HFFc6 (cell line): Measurements from ENCODE around the gene RASA3. TPM values are rescaled to one million over a fixed set of nuclear protein-coding genes. Genes with fewer than 3 reads are reported as not detected.

Experiments used
- DNase-seq: peaks from one replicate; pipeline ENCODE4 v3.0.0-alpha.2; 2018
- H3K27ac Mint-ChIP-seq: 2 replicates; pipeline ENCODE4 v1.8.0; 2020; ENCODE audit warnings: mild to moderate bottlenecking, mixed read lengths
- H3K27me3 Mint-ChIP-seq: 2 replicates; pipeline ENCODE4 v1.8.0; 2021; ENCODE audit warnings: mild to moderate bottlenecking, moderate library complexity, mixed read lengths; ENCODE audit not compliant: insufficient read depth
- H3K36me3 Mint-ChIP-seq: 2 replicates; pipeline ENCODE4 v1.8.0; 2021; ENCODE audit warnings: low read depth, mixed read lengths
- H3K4me1 Mint-ChIP-seq: 2 replicates; pipeline ENCODE4 v1.8.0; 2020; ENCODE audit warnings: low read depth, mixed read lengths
- H3K4me3 Mint-ChIP-seq: 2 replicates; pipeline ENCODE4 v1.8.0; 2020; ENCODE audit warnings: mild to moderate bottlenecking, moderate library complexity, mixed read lengths
- H3K9me3 Mint-ChIP-seq: 2 replicates; pipeline ENCODE4 v1.8.0; 2020; ENCODE audit warnings: mild to moderate bottlenecking, mixed read lengths
- total RNA-seq, 6 experiments: library from RNA; stranded (reverse); fragmentation: NEBNext Ultra II Directional; extraction: Animal tissue kit (Norgen Biotek cat#: 25700); gene quantifications; 2 replicates in 1 of 6; 3 replicates in 5 of 6; pipeline ENCODE4 v1.2.3, GENCODE V29; 2021
- TF ChIP-seq, protein P1 (sequence below): fragments of 200-600 bp; sonication (generic); IDR thresholded peaks from 2 replicates; pipeline ENCODE4 v1.5.0; 2021; ENCODE audit warnings: antibody characterized with exemption, mild to moderate bottlenecking

The RASA3 gene
- total RNA-seq, 6 experiments from 2014 or later: 31.6 to 37.6 (median 33.1) TPM

DNA sequence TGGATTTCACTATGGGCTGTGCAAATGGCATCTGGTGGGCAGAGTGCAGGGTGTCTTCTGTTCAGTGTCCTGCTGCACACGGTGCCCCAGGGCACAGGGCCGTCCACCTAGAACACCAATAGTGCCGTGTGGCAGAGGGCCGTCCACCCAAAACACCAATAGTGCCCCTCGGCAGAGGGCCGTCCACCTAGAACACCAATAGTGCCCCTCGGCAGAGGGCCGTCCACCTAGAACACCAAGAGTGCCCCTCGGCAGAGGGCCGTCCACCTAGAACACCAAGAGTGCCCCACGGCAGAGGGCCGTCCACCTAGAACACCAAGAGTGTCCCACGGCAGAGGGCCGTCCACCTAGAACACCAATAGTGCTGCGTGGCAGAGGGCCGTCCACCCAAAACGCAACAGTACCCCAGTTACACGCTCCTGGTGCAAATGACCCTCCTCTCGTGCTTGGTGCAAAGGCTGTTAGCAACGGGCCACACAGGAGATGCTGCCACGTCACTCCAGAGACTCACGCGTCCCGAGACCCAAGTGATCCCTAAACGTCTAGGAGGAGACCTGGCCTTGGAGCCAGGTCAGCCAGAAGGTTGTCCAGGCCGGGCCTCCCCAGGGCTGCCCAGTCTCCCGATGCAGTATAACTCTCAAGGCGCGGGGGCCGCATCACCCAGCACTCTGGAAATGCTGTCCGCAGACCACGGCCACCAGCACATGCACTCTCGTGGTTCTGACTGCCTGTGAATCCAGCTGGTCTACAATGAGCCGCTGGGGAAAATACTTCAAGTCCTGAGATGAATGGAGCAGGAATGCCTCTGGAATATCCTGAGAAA, 51.5 kb downstream of the RASA3 start:
- Mint-ChIP-seq H3K27me3 (peaks cover 5% of the 10 kb centered on the region), H3K9me3 (peaks cover 9% of the 10 kb centered on the region; the same call in 1 of the 2 replicates), H3K4me1 (peaks cover 19% of the 10 kb centered on the region), H3K4me3 (no peak overlapping the region), H3K27ac (no peak overlapping the region), H3K36me3 (peaks cover 15% of the 10 kb centered on the region)
- DNase-seq: no peak
- TF ChIP-seq, protein P1, sequence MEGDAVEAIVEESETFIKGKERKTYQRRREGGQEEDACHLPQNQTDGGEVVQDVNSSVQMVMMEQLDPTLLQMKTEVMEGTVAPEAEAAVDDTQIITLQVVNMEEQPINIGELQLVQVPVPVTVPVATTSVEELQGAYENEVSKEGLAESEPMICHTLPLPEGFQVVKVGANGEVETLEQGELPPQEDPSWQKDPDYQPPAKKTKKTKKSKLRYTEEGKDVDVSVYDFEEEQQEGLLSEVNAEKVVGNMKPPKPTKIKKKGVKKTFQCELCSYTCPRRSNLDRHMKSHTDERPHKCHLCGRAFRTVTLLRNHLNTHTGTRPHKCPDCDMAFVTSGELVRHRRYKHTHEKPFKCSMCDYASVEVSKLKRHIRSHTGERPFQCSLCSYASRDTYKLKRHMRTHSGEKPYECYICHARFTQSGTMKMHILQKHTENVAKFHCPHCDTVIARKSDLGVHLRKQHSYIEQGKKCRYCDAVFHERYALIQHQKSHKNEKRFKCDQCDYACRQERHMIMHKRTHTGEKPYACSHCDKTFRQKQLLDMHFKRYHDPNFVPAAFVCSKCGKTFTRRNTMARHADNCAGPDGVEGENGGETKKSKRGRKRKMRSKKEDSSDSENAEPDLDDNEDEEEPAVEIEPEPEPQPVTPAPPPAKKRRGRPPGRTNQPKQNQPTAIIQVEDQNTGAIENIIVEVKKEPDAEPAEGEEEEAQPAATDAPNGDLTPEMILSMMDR: no peak

DNA sequence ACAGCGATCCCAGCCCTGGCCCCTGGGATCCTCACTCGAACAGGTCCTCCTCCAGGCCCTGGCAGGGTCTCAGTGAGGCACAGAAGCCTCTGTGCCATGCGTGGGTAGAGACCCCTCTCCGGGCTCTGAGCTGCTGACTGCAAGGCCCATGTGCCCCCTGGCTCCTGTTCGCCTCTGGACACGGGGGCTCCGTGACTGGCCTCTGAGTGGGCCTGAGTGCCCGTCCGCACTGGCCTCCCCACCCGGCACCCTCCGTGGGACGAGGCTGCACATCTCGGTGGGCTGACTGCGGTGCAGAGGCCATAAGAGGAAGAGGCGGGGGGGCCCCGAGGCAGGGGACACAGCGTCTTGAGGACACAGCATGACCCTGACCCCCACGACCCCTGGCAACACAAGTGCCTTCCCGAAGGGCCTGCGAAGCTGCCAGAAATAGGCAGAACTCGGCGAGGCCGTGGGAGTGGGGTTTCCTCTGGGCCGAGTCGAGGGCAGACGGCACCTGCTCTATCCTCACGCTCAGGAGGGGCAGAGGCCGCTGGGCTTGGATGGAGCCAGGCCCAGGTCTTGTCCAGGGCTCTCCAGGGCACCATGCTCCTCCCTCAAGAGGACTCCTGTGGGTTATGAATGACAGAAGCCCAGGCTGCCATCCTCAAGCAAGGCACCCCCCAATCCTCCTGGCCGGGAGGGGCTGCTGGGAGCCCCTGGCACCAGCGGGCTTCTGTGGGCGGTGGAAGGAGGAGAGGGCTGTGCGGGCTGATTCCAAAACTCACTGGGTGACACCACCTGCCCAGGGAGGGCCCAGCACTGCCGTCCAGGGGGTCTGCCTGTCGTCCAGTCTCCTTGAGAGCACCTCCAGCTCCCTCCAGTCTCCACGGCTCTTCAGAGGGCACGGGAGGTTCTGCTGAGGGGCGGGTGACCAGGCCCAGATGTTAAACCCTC, 52.6 kb downstream of the RASA3 start:
- Mint-ChIP-seq H3K27me3 (peaks cover 5% of the 10 kb centered on the region), H3K4me1 (peaks cover 19% of the 10 kb centered on the region), H3K4me3 (no peak overlapping the region), H3K9me3 (peaks cover 9% of the 10 kb centered on the region; the same call in 1 of the 2 replicates), H3K36me3 (peaks cover 15% of the 10 kb centered on the region), H3K27ac (peak overlapping the region; percentile 89; the same call in 1 of the 2 replicates)
- DNase-seq: no peak
- TF ChIP-seq, protein P1: no peak

DNA sequence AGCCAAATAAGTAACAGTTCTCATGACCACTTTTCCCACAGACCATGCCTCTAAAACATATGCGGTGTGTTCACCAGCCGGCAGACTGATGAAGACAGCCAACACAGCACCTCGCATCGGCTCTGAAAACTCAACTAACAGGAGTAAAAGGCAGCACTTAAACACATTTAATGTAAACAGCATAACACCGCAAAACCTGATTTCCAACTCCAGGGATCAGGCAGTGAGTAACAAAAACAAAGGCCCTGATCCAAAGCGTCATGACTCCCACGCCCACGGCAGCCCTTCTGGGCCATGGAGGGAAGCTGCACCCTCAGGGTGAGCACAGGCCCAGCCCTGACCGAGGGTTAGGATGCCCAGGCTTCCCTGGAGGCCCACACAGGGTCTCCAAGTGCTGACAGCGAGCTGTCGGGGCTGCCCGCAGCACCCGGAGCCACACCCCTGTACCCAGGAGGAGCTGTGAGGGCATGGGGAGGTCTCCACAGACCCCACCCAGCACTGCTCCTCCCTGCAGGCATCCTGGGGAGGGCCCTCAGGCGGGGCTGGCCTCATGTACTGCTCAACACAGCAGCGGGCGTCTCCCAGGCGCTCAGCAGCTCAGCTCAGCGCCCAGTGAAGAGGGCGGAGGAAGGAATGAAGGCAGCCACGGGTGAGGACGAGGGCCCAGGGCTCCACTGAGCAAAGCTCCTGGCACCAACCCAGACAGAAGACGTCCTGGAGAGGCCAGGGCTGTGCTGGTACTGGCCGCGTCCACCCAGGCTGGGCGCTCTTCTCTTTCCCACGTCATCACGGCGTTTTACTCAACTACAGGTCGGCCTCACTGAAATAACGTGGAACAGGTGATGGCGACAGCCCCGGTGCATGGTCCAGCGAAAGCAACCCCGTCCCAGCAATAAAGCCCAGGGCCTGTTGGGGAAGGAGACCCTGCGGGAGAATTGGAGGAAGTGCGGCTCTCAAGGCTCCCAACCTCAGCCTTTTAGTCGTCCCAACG, 53.7 kb downstream of the RASA3 start:
- Mint-ChIP-seq H3K4me1 (peaks cover 19% of the 10 kb centered on the region), H3K36me3 (peaks cover 21% of the 10 kb centered on the region), H3K4me3 (peak overlapping the region; percentile 31), H3K27ac (peak overlapping the region; percentile 89), H3K9me3 (peaks cover 9% of the 10 kb centered on the region; the same call in 1 of the 2 replicates), H3K27me3 (peaks cover 5% of the 10 kb centered on the region)
- DNase-seq: peak; percentile 63
- TF ChIP-seq, protein P1: no peak

DNA sequence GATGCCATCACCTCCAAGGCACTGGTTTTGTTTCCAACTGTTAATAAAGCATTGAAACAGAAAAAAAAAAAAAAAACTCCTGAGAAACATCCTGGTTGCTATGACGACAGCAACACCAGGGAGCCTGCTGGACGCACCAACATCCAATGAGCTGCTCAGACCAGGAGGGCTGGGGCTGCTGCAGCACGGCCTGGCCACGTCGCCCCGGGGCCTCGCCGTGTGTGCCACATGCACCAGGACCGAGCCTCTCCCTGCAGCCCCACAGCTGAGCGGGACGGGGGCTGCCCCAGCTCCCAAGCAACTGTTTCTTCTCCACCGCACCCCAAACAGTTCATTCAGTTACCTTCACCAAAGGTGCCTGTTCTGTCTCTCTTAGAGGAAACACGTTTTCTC, 54.5 kb downstream of the RASA3 start:
- Mint-ChIP-seq H3K4me1 (peaks cover 19% of the 10 kb centered on the region), H3K27ac (peak overlapping the region; percentile 89), H3K36me3 (peaks cover 27% of the 10 kb centered on the region), H3K4me3 (peak overlapping the region; percentile 31; the same call in 1 of the 2 replicates), H3K27me3 (peaks cover 5% of the 10 kb centered on the region), H3K9me3 (peaks cover 7% of the 10 kb centered on the region; the same call in 1 of the 2 replicates)
- DNase-seq: peak; percentile 53
- TF ChIP-seq, protein P1: no peak
